NCI-H82 (cell line): ENCODE data around the gene AAGAB.
A peak's percentile ranks its signal among the peaks of the same experiment; 100 is the strongest.

Experiments used
- DNase-seq: peaks from one replicate; lab custom pipeline; 2025; lab: John Stamatoyannopoulos, UW

Gene AAGAB

GRCh38 chr15:67188551-67189218 is 65.8 kb downstream of the AAGAB start:
- no peak for DNase-seq

- no peak for DNase-seq
Observed at GRCh38 chr15:67187351-67187854, 67.1 kb downstream of the AAGAB start.

GRCh38 chr15:67186688-67187087 is 67.8 kb downstream of the AAGAB start:
- DNase-seq: no peak

DNA sequence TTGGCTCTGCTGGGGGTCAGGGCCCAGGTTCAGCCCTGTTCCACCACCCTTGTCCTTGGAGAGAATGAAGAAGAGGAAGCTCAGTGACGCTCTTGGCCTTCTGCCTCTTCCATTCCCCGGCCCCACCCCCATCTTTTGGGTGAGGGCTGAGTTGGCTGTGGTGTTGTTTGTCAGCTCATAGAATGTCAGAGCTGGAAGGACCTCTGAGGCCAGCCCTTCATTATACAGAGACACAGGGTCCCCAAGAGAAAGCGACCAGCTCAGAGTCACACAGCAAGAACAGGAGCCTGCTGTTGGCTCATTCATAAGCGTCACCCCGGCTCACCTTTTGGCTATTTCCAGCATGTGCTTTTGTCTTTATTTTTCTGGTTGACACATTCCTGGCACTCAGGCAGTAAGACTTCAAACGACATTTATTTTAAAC is 68.2 kb downstream of the AAGAB start:
- no peak for DNase-seq

- no peak for DNase-seq
Observed at GRCh38 chr15:67185621-67186225, 68.7 kb downstream of the AAGAB start.

GRCh38 chr15:67185051-67185450 is 69.4 kb downstream of the AAGAB start:
- DNase-seq: no peak

DNA sequence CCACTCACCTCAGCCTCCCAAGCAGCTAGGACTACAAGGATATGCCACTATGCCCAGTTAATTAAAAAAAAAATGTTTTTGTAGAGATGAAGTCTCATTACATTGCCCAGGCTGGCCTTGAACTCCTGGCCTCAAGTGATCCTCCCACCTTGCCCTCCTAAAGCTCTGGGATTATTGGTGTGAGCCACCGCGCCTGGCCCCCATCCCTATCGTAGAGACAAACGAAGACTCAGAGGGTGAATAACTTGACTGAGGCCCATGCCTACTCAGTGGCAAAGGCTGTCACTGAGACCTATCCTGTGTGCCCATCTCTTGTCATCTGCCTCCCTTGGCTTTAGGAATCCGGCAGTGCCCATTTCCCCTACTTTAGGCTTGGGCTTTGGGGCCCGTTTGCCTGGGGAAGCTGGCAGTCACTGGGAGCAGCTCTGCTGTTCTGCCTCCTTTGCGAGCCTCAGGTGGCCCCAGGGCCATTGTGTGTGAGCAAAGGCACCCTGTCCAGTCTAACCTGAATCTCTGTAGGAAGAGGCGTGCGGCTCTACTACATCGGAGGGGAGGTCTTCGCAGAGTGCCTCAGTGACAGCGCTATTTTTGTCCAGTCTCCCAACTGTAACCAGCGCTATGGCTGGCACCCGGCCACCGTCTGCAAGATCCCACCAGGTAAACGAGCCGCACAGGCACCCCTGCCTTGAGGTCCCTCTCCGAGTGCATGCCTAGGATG is 70.1 kb downstream of the AAGAB start:
- DNase-seq: no peak

DNA sequence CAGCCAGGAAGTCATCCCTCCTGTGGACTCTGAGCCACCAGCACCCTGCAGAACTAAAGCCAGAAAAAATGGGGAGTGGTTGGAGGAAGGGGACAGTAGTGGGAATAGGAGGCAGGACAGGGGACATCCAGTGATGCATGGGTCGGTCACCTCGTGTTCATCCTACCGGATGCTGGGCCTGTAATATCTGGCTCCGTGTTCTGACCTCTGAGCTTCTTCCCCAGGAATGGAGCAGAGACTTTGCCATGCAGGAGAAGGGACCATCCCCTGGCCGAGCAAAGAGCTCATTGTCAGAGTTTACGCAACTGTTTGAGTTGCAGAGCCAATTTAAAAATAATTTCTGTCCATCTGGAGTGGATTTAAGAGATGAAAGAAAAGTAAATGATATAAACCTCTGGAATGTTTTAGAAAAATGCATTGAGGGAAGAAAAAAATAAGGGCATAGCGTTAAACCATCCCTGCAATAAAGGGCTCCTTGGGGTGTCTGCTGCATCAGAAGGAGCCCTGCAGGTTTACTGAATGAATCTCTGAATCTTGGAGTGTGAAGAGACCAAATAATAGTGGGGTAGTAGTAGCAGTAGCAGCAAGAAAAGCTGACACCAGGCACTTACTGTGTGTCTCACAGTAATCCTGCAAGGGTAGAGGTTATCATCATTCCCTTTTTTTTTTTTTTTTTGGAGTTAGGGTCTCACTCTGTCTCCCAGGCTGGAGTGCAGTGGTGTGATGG is 70.9 kb downstream of the AAGAB start:
- DNase-seq: no peak

DNA sequence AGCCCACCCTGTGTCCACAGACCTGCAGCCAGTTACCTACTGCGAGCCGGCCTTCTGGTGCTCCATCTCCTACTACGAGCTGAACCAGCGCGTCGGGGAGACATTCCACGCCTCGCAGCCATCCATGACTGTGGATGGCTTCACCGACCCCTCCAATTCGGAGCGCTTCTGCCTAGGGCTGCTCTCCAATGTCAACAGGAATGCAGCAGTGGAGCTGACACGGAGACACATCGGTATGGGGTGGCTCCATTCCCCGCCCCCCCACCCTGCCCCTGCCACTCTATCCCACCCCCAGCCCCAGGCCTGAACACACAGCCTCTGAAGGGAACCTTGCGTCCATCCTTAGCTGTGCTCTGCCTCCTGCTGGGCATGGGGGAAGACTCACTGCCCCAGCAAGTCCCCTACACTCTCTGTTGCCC is 73.2 kb downstream of the AAGAB start:
- no peak for DNase-seq

GRCh38 chr15:67180514-67181191 is 73.8 kb downstream of the AAGAB start:
- no peak for DNase-seq

GRCh38 chr15:67180035-67180434 is 74.4 kb downstream of the AAGAB start:
- DNase-seq: no peak

- DNase-seq: peak; percentile 44
Observed at GRCh38 chr15:67179411-67179995, 75.0 kb downstream of the AAGAB start.

DNA sequence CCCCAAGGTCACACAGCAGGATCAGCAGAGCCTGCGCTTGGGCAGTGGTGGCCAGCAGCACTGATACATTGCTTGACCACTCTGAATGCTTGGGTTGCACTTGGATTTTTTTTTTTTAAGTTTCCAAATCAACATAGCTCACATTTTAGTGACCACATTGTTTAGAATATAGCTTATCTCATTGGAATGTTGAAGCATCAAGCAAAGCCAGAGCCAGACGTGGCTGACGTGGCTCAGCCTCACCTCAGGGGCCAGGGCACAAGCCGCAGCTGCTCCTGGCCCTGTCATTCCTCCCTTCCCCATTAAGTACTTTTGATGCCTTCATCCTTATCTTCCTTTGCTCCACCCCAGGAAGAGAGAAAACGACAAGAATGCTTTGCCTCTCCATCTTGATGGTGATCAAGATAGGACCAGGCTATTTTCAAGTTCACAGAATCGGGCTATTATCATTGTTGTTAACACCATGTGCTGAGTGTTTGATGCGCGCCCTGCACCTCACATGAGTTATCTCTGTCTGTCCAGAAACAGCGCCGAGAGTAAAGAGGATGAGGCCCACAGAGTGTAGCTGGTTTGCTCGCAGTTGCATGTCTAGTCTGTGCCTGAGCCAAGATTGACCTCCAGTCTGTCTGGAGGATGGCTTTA is 75.8 kb downstream of the AAGAB start:
- no peak for DNase-seq

GRCh38 chr15:67177752-67178151 is 76.7 kb downstream of the AAGAB start:
- DNase-seq: no peak

DNA sequence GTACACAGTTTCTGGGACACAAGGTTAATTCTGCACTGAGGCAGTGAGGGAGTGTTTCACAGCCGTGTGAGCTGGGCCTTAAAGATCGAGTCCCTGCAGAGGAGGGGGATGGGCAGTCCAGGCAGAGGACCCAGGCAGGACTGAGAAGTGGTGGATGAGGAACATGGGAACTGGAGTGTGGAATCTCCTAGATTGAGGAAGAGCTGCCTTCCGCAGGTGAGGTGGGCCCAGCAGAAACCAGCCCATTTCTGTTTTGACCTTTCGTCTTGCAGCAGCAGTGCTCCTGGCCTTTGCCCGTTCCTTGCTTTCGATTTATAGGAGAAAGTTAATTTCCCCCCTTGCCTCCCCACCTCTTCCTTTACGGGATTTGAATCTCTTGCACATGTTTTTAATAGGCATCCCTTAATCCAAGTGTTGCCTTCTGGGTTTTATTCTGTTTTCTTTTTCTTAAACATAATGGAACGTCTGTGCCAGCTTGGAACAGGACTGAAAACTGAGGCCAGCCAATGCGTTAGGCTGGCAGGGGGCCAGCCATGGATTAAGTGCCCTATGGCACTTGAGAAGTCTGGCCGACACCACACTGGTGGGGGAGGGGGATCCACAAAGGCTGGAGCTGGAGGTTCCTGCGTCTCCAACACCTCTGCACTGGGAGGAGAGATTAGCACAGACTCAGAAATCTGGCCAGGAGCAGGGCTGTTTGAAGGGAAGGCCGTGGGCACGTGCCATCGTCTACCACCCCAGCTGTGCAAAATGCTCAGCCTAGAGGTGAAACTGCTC is 78.1 kb downstream of the AAGAB start:
- peak; percentile 81 for DNase-seq

- no peak for DNase-seq
Observed at GRCh38 chr15:67175643-67176071, 78.8 kb downstream of the AAGAB start.

- no peak for DNase-seq
Observed at GRCh38 chr15:67174864-67175573, 79.4 kb downstream of the AAGAB start.

DNA sequence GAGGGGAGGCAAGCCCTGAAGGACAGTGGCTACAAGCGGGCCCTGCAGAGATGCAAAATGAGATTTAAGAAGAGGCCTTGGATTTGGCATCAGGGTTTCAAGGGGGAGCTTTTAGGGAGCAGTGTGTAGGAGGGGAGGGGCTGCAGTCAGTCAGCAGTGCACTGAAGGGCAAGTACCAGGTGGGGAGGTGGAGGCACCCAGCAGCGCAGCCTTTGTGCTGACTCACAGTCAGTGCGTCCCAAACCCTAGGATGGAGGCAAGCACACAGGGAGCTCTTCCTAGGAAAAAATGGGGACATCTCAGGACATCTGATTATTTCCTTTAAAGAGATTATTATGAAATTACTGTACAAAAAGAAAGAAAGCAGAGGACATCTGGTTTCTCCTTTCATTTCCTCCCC is 80.0 kb downstream of the AAGAB start:
- no peak for DNase-seq

DNA sequence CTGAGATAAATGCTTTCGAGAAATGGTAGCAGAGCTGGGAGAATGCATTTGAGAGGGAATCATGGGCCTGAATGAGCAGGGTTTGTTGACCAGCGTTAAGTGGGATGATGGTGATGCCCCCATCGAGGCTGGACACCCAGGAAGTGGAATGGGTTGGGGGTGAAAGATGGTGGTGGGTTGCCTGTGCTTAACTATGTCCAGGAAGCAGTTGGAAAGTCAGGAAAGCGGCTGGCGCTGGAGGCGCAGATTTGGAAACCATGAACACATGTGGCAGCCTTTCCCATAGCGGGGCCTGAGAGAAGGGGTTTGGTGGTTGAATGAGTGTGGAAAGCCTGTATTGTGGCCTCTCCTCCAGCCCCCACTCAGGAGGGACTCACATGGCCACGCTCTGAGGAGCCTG is 80.7 kb downstream of the AAGAB start:
- DNase-seq: no peak
